Stimulated activated CD4-positive, alpha-beta T cell treated with anti-CD3 and anti-CD28 coated beads, TNF-alpha, amount 100 ng/mL, for 4 hours (primary cell): Measurements from ENCODE around the gene SLC6A11.

Experiments
- DNase-seq, 3 experiments: peaks; one replicate each; pipeline ENCODE4 v3.0.0-alpha.2; 2020; ENCODE audit warnings: low read depth in 3 of 3

Gene SLC6A11

GRCh38 chr3:10930666-10931040, 114.6 kb downstream of the SLC6A11 start:
- no peak for DNase-seq

- no peak for DNase-seq
Measured at GRCh38 chr3:10932596-10932995, 116.6 kb downstream of the SLC6A11 start.

- DNase-seq = no peak
Measured at GRCh38 chr3:10933021-10933420, 117.0 kb downstream of the SLC6A11 start.

DNA sequence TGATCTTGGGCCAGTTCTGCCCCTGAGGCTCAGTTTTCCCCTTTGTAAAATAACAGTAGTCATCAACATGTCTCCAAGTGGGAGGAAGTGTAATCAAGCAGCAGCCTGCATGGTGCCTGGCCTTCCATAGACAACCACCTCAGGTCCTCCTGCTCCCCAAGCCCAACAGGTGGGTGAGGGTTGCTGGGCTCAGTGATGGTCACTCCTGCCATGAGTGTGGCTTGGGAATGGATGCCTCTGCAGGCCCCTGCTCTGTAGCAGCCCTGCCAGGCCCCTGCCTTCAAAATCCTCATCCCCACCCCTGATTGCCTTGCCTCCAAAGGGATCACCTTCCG, 117.4 kb downstream of the SLC6A11 start:
- no peak for DNase-seq

DNA sequence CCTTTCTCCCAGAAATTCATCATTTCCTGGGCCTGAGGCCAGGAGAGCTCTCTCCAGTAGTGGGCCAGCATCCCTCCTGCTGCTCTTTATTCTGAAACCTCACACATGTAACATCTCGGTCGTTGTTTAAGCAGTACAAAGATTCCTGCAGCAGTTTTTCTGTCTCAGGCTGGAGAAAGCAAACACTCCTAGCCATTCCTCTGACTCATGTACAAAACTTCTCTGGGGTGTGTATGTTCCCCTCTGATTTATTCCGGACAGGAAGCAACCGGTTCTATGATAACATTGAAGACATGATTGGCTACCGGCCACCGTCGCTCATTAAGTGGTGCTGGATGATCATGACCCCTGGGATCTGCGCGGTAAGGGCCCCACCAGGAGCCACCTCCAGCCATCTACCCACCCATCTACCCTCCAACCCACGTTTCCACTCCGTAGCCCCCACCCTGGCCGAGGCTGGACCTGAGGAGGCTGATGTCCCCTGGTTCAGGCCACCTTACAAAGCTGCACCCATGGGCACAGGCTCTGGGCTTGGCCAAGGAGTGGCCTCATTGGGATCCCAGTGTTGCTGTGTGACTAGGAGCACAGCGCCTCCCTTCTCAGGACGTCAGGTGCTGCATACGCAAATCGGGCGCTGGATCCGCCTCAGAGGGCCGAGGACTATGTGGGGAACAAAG, 117.9 kb downstream of the SLC6A11 start:
- no peak for DNase-seq

GRCh38 chr3:10935028-10935427, 119.0 kb downstream of the SLC6A11 start:
- DNase-seq = no peak

DNA sequence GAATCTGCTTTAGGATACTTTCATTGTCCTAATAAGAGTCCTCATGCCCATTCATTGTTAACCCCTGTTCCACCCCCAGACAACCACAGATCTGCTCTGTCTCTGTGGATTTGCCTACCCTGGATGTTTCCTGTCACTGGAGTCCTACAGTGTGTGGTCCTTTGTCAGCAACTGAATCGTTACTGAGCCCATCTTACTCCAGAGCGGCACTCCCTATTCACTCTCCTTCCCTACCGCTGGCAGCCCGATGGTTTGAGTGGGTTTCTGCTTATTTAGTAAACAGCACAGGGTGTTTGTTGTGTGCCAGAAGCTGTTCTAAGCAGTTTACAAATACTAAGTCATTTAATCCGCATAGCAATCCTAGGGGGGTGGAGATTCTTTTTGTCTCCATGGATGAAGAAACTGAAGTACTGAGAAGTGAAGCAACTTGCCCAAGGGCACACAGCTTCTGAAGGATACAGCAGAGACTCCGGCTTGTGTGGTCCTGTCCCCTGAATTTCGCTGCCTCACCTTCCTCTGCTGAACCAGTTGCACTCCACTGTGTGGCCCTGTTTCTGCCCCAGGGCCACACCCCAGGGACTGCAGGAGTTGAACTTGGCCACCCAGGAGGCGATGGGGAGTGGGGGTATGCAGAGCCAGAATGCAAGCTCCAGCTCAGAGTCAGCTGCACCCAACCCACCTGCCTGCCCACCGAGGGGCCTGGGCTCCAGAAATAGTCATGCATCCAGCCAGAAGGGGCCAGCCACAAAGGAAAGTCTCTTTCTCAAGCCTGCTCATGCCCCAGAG, 120.0 kb downstream of the SLC6A11 start:
- no peak for DNase-seq

- DNase-seq = no peak
Measured at GRCh38 chr3:10936686-10937085, 120.7 kb downstream of the SLC6A11 start.

DNA sequence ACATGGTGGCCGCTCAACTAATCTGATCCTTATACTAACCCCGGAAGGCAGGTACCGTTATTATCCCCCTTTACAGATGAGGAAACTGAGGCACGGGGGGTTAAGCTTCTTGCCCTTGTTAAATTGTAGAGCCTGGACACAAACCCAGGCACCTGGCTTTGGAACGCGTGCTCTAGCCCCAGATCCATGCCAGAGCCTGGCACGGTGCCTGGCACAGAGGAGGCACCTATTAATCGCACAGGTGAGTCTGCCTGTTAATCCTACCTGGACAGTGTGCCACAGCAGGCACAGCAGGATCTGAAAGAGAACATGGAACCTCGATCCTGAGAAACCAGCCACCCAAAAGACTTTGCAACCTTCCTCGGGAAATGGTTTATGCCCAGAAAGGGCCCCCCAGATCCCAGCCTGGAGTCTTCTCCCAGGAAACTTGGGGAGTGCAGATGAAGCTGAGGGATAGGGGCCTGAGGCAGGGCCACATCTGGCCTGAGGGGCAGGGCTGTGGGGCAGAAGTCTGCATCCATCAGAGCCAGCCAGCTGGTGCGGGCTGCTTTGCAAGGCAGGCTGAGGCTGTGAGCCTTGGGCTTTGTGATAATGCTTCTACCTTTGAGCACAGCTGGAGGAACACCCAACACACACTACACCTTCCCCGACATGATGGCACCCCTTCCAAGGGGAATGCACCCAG, 121.3 kb downstream of the SLC6A11 start:
- no peak for DNase-seq

DNA sequence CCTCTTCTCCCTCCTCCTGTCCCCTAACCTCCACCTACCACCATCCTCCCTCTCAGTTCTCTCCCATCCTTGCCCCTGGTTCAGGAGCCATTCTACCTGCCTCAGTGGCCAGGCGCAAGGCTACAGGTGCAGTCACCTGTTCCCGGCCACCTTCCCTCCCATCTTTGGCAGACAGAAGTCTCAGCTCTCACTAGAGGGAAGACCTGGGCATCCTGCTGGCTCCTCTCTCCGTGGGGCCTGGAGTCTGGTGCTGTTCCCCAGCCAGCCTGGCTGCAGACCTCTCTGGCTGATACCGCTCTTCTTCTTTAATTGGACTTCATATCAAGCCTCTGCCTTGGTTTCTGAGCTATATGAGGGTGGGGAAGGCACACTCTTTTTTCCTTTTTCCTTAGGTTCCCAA, 123.5 kb downstream of the SLC6A11 start:
- no peak for DNase-seq

GRCh38 chr3:10940106-10940505, 124.1 kb downstream of the SLC6A11 start:
- DNase-seq = no peak

GRCh38 chr3:10941972-10942371, 125.9 kb downstream of the SLC6A11 start:
- DNase-seq = no peak

DNA sequence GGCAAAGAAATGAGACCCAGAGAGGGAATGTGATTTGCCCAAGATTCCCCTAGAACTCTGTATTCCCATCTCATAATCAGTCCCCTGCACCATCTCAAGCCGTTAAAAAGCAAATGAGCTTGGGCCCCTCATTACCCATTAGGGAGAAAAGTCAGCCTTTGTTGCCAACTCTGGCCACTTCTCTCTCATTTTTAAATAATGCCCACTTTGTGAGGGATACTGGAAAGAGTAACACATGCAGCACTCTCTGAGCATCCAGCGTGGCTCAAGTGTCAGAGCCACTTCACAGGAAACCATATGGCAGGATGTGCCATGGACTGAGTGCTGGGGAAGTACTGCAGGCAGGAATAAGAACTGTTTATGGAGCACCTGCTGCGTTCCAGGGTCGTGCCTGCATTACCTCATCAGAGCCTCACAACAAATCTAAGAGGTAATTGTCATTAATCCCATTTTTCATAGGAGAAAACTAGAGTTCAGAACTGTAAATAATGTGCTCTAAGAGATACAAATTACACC, 126.7 kb downstream of the SLC6A11 start:
- no peak for DNase-seq

DNA sequence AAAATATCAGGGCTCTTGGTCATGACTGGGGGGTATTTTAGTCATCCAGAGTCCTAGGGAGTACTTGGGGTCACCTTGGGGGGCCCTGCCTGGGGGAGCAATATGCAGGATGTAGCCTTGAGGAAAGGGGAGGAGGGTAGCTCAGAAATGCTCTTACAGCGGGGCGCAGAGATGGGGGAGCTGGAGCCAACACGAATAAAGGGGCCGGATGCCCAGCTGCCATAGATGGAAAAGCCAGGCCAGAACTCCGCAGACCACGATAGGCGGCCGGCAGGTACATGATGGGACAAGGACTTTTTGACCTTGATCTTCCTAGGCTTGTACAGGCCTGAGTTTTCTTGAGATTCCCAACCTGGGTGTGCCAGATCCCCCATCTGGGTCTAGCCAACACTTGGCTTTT, 128.8 kb downstream of the SLC6A11 start:
- no peak for DNase-seq

DNA sequence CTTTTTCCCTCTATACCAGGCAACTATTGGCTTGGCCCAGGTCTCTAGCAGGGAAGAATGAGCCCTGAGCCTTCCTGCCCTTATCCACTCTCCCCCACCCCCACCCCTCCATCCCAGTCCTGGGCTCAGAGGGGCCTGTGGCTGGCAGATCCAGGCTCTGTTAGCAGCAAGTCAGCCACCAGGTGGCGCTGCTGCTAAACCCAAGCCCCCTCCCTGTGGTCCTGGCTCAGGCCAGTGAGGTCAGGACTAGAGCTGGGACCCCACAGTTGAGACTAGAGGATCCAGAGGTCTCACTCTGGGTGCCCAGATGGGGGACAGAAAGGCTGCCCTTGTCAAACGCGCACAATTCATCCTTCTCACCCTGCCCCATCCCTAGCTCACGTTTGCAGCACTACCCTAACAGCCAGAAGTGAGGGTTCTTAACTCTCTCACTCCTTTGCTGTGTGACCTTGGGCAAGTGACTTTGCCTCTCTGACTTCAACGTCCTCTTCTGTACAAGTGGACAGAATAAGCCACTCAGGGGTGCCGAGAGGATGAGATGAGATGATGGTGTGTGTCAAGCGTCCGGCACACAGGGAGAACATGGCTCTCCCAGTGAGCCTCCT, 129.8 kb downstream of the SLC6A11 start:
- DNase-seq = peak in 2 of 3 experiments; percentile 6 to 18

- DNase-seq = no peak
Measured at GRCh38 chr3:10946526-10946925, 130.5 kb downstream of the SLC6A11 start.

- DNase-seq = no peak
Measured at GRCh38 chr3:10948326-10948725, 132.3 kb downstream of the SLC6A11 start.

GRCh38 chr3:10949197-10949596, 133.2 kb downstream of the SLC6A11 start:
- no peak for DNase-seq

GRCh38 chr3:10950476-10951294, 134.7 kb downstream of the SLC6A11 start:
- no peak for DNase-seq

DNA sequence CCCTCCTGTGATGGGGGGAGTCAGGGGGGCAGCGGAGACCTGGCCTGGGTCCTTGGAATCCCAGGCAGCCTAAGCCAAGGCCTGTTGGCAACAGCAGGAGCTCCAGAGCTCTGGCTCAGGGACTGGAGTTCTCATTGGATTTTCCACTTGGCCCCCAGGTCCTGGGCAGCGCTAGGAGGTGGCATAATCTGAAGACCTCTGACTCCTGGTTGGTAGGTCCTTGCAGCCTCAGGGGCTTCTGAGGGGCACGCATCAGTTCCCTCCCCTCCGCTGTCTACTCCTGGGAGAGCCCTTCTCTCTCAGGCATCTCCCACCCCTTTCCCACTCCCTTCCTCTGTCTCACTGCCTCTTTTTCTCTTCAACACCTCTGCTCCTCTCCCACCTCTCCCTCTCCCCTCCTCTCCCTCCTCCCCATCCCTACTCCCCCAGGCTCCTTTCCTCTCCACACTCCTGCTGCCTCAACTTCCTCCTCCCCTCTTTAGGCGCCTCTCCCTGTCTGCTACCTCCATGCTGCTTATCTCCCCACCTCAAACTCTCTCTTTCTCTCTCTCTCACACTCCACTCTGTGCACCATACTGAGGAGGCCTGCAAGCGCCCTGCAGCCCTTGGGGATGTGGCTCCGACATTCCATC, 135.4 kb downstream of the SLC6A11 start:
- no peak for DNase-seq

DNA sequence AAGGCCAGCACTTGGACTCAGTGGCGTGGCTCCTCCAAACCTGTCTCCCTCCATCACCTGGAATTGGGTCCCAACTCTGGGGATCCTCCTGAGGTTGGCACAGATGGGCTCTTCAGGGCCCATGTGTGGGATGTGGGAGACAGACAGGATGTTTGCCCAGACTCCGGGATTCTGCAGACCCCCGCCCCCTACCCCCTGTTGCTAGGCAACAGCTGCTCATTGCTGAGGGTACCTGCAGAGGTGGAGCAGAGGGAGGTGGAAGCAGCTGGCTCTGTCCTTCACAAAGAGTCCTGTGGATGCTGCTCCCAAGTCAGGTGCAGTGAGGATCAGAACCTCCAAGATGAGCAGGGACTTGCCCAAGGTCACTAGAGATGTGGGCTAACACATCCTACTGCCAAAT, 136.5 kb downstream of the SLC6A11 start:
- no peak for DNase-seq
